ENCODE results near the gene SMIM33. TPM values are rescaled to one million over a fixed set of nuclear protein-coding genes. Genes with fewer than 3 reads are reported as not detected.
A peak's percentile ranks its signal among the peaks of the same experiment; 100 is the strongest.

SMIM33 gene
- total and polyA plus RNA-seq, 10 of the 15 experiments (the other 5 are each of a cell fraction or from before 2014, with no cell fraction given): 0.03 to 0.25 (median 0.07) TPM; not detected in 4

GRCh38 chr5:139513434-139513833 is 42.6 kb downstream of the SMIM33 start (continued):
- peak; percentile 56 for TF ChIP-seq PBX3 (IDR thresholded peaks at IDR 0.05; ENCODE audit: insufficient replicate concordance, low read depth, low read length)
- TF ChIP-seq FOXM1 (IDR thresholded peaks at IDR 0.05; ENCODE audit: low read depth, low read length): 0 out of 2 replicates have a peak, but pooled peaks have one; percentile 34
- TF ChIP-seq RAD51 (IDR thresholded peaks at IDR 0.05): peak; percentile 72
- 0 out of 2 replicates have a peak, but pooled peaks have one; percentile 67 for TF ChIP-seq MAX (IDR thresholded peaks at IDR 0.05; ENCODE audit: low read depth, low read length)
- 0 out of 2 replicates have a peak, but pooled peaks have one; percentile 16 for TF ChIP-seq ZNF687 (IDR thresholded peaks at IDR 0.05)
- peak; percentile 67 for TF ChIP-seq NBN (IDR thresholded peaks at IDR 0.05)
- peak; percentile 95 for TF ChIP-seq RAD21 (IDR thresholded peaks at IDR 0.05; ENCODE audit: insufficient read depth, low read depth, low read length)
- TF ChIP-seq IKZF2 (IDR thresholded peaks at IDR 0.05): peak; percentile 72 to 73
- peak; percentile 46 for TF ChIP-seq USF2 (IDR thresholded peaks at IDR 0.05; ENCODE audit: borderline replicate concordance, low read depth, low read length)
- TF ChIP-seq RELB (IDR thresholded peaks at IDR 0.05; ENCODE audit: low read depth): 0 out of 2 replicates have a peak, but pooled peaks have one; percentile 56
- peak; percentile 84 for TF ChIP-seq YY1 (IDR thresholded peaks at IDR 0.05; ENCODE audit: low read depth, low read length)

All from GM12878 (cell line).